Endothelial cell of umbilical vein (primary cell): ENCODE measurements around the gene ZNRF3. TPM values are rescaled to one million over a fixed set of nuclear protein-coding genes. Genes with fewer than 3 reads are reported as not detected.

ENCODE experiments used
- BruUV-seq: library from RNA; stranded (reverse); fragments of 400-500 nt; replicated peaks from 2 replicates; lab custom pipeline; 2021; lab: Mats Ljungman, UMichigan
- CTCF ChIA-PET: fragments of 300-600, 350-600 bp; sonication (Branson Sonifier 250); formaldehyde crosslinking; loops from one replicate; lab custom pipeline; 2021; ENCODE audit warnings: antibody characterized with exemption, inconsistent platforms; lab: Charles Lee
- POLR2A ChIA-PET: fragments of 300-600, 350-600 bp; sonication (Branson Sonifier 250); formaldehyde crosslinking; loops from one replicate; lab custom pipeline; 2021; ENCODE audit warnings: antibody characterized with exemption, inconsistent platforms; lab: Charles Lee
- DNase-seq: peaks from one replicate; pipeline ENCODE4 v3.0.0-alpha.2; 2011; ENCODE audit warnings: low read depth, low spot score
- FAIRE-seq: peaks from 2 replicates; lab custom pipeline; 2011; peaks lifted over from hg19 to GRCh38; lab: Jason Lieb, UNC
- H2AFZ ChIP-seq: 2 replicates; pipeline ENCODE4 v1.6.0; 2012; ENCODE audit warnings: low read depth, low read length, control low read depth, inconsistent platforms
- H3K27ac ChIP-seq: 2 replicates; pipeline ENCODE4 v1.5.1; 2011; ENCODE audit warnings: low read depth, mild to moderate bottlenecking, control low read depth, low read length, moderate library complexity; ENCODE audit not compliant: insufficient read depth
- H3K27me3 ChIP-seq, 2 experiments: 2 replicates each; pipeline versions ENCODE4 v1.6.0 to v1.6.1; 2011; ENCODE audit warnings: low read length in 2 of 2, mixed read lengths in 1 of 2; ENCODE audit not compliant: control insufficient read depth in 2 of 2, insufficient read depth in 2 of 2
- H3K36me3 ChIP-seq, 2 experiments: 2 replicates in 1 of 2; 3 replicates in 1 of 2; pipeline ENCODE4 v1.5.1; 2011; ENCODE audit warnings: low read length in 2 of 2, mild to moderate bottlenecking in 1 of 2, moderate library complexity in 1 of 2; ENCODE audit not compliant: control insufficient read depth in 2 of 2, insufficient read depth in 2 of 2; ENCODE audit errors: extremely low read depth in 1 of 2
- H3K4me1 ChIP-seq: 3 replicates; pipeline ENCODE4 v1.5.1; 2011; ENCODE audit warnings: mild to moderate bottlenecking, low read length; ENCODE audit not compliant: control insufficient read depth, insufficient read depth; ENCODE audit errors: extremely low read depth
- H3K4me2 ChIP-seq: 2 replicates; pipeline ENCODE4 v1.6.1; 2011; ENCODE audit warnings: low read length, control low read depth, mixed read lengths; ENCODE audit not compliant: insufficient read depth
- H3K4me3 ChIP-seq, 3 experiments: fragments of 200-600 bp in 1 of 3; sonication (generic), shearing (Covaris generic) in 1 of 3; replicated peaks in 1 of 3; 2 replicates each; pipeline ENCODE4 v1.5.1; 2011 to 2016; ENCODE audit warnings: control low read depth in 3 of 3, low read length in 3 of 3, mild to moderate bottlenecking in 2 of 3, inconsistent platforms in 1 of 3, low read depth in 1 of 3, moderate library complexity in 1 of 3; ENCODE audit not compliant: insufficient read depth in 1 of 3
- H3K79me2 ChIP-seq: 2 replicates; pipeline ENCODE4 v1.6.0; 2012; ENCODE audit warnings: low read length, inconsistent platforms; ENCODE audit not compliant: control insufficient read depth, insufficient read depth
- H3K9ac ChIP-seq: replicated peaks from 2 replicates; pipeline ENCODE3; 2011; ENCODE audit warnings: low read length, control low read depth; ENCODE audit not compliant: insufficient read depth; ENCODE audit errors: extremely low read depth
- H3K9me1 ChIP-seq: replicated peaks from 3 replicates; pipeline ENCODE4 v1.6.0; 2011; ENCODE audit warnings: mild to moderate bottlenecking, low read length; ENCODE audit not compliant: control insufficient read depth, insufficient read depth; ENCODE audit errors: extremely low read depth
- H3K9me3 ChIP-seq: replicated peaks from 2 replicates; pipeline ENCODE4 v1.5.1; 2012; ENCODE audit warnings: low read length, inconsistent platforms; ENCODE audit not compliant: control insufficient read depth, insufficient read depth
- H4K20me1 ChIP-seq: replicated peaks from 2 replicates; pipeline ENCODE3; 2011; ENCODE audit warnings: mild to moderate bottlenecking, low read length; ENCODE audit not compliant: control insufficient read depth, insufficient read depth; ENCODE audit errors: extremely low read depth
- EZH2 ChIP-seq: IDR thresholded peaks from 2 replicates; pipeline ENCODE4 v1.6.1; 2012; ENCODE audit warnings: borderline replicate concordance, low read depth, mild to moderate bottlenecking, moderate library complexity, low read length, inconsistent platforms; ENCODE audit not compliant: severe bottlenecking
- FOS ChIP-seq: IDR thresholded peaks from 2 replicates; pipeline ENCODE4 v1.6.1; 2011; ENCODE audit warnings: mild to moderate bottlenecking, low read length, moderate library complexity, borderline replicate concordance; ENCODE audit not compliant: insufficient read depth
- GATA2 ChIP-seq: IDR thresholded peaks from 2 replicates; pipeline ENCODE4 v1.7.0; 2011; ENCODE audit warnings: low read depth, mild to moderate bottlenecking, moderate library complexity, mixed read lengths, low read length; ENCODE audit not compliant: insufficient read length, insufficient read depth
- JUN ChIP-seq: IDR thresholded peaks from 2 replicates; pipeline ENCODE4 v1.6.1; 2011; ENCODE audit warnings: borderline replicate concordance, low read depth; ENCODE audit not compliant: insufficient read length, insufficient read depth
- MYC ChIP-seq: IDR thresholded peaks from one replicate; pipeline ENCODE4 v1.6.1; 2011; ENCODE audit warnings: mild to moderate bottlenecking, low read depth, low read length
- POLR2A ChIP-seq: IDR thresholded peaks from 2 replicates; pipeline ENCODE4 v1.6.1; 2012; ENCODE audit warnings: low read depth, mild to moderate bottlenecking, control low read depth, low read length
- POLR2AphosphoS5 ChIP-seq: IDR thresholded peaks from 2 replicates; pipeline ENCODE4 v1.6.1; 2012; ENCODE audit warnings: low read depth, mild to moderate bottlenecking, control low read depth, low read length, moderate library complexity; ENCODE audit not compliant: insufficient read depth
- dilution Hi-C: fragments of 300-500 bp; cut with MboI; formaldehyde crosslinking; loops from one replicate; pipeline ENCODE4 v1.15.0; 2019; ENCODE audit warnings: low sequenced_read_pairs; ENCODE audit not compliant: extremely low pct_ligation_motif_present
- intact Hi-C: fragments of 100-400 bp; cut with micrococcal nuclease; formaldehyde crosslinking; loops from one replicate; pipeline ENCODE4 v1.10.0; 2022
- polyA plus RNA-seq, 4 experiments: library from polyadenylated mRNA; depleted of rRNA in 3 of 4; stranded (reverse) in 3 of 4; unstranded in 1 of 4; fragments of >200 nt; gene quantifications; 2 replicates each; pipeline versions ENCODE4 v1.2.1 to v1.2.3, GENCODE V29; 2011 to 2012; ENCODE audit warnings: missing spikeins in 1 of 4
- total RNA-seq: library from RNA; stranded (reverse); gene quantifications from 2 replicates; pipeline ENCODE4 v1.2.3, GENCODE V29; 2021
- TF ChIP-seq, protein P1 (sequence below), 2 donors: IDR thresholded peaks; 1 replicate in 1 of 2; 2 replicates in 1 of 2; pipeline ENCODE4 v1.5.1; 2011; ENCODE audit warnings: low read length in 2 of 2, mild to moderate bottlenecking in 2 of 2, moderate library complexity in 2 of 2, control low read depth in 1 of 2, inconsistent platforms in 1 of 2, low read depth in 1 of 2; ENCODE audit not compliant: insufficient read depth in 1 of 2; ENCODE audit errors: extremely low read depth in 1 of 2
- TF ChIP-seq, protein P2 (sequence below): IDR thresholded peaks from 2 replicates; pipeline ENCODE4 v1.6.1; 2011; ENCODE audit not compliant: insufficient read depth, insufficient read length

The ZNRF3 gene
- total and polyA plus RNA-seq, 2 donors (not counting 3 experiments of a cell fraction or from before 2014, with no cell fraction given) = 2.7 to 5.2 TPM

DNA sequence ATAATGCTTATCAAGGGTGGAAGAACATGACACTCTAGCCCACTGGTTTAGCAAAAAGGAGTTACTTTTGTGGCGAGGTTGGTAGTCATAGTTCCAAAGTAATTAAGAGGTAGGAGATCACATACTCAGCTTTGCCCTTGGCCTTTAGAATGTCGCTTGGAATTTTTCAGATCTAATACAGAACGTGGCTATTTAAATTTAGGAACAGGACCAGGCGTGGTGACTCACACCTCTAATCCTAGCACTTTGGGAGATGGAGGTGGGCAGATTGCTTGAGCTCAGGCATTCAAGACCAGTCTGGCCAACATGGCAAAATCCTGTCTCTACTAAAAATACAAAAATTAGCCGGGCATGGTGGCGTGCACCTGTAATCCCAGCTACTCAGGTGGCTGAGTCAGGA lies 26.1 kb upstream of the ZNRF3 start:
- Histone ChIP-seq H3K79me2 (no peaks in the 10 kb centered on the region), H4K20me1 (no peaks in the 10 kb centered on the region), H3K4me2 (no peak overlapping the region), H2AFZ (no peak overlapping the region), H3K36me3 (no peaks in the 10 kb centered on the region), H3K9me3 (no peaks in the 10 kb centered on the region), H3K27me3 (no peaks in the 10 kb centered on the region), H3K4me3 (no peak overlapping the region), H3K27ac (no peak overlapping the region), H3K9ac (no peak overlapping the region), H3K9me1 (no peaks in the 10 kb centered on the region), H3K4me1 (no peaks in the 10 kb centered on the region)
- intact Hi-C loops = no loop called here
- ChIA-PET CTCF (interaction anchor here (1.9 to 7.7 kb wide), 3 partner anchors 183 to 297 kb away, joined by 5 to 256 read pairs (median 31); no protein-coding TSS in a partner anchor), POLR2A (no interaction called here)
- no TSS peak for BruUV-seq
- TF ChIP-seq MYC (no peak), POLR2AphosphoS5 (no peak), POLR2A (no peak), EZH2 (no peak), GATA2 (no peak), JUN (no peak), FOS (no peak)
- TF ChIP-seq, protein P1, sequence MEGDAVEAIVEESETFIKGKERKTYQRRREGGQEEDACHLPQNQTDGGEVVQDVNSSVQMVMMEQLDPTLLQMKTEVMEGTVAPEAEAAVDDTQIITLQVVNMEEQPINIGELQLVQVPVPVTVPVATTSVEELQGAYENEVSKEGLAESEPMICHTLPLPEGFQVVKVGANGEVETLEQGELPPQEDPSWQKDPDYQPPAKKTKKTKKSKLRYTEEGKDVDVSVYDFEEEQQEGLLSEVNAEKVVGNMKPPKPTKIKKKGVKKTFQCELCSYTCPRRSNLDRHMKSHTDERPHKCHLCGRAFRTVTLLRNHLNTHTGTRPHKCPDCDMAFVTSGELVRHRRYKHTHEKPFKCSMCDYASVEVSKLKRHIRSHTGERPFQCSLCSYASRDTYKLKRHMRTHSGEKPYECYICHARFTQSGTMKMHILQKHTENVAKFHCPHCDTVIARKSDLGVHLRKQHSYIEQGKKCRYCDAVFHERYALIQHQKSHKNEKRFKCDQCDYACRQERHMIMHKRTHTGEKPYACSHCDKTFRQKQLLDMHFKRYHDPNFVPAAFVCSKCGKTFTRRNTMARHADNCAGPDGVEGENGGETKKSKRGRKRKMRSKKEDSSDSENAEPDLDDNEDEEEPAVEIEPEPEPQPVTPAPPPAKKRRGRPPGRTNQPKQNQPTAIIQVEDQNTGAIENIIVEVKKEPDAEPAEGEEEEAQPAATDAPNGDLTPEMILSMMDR (IDR thresholded peaks at IDR 0.05; ENCODE audit: extremely low read depth in 1 of 2, insufficient read depth in 1 of 2, low read depth in 1 of 2, low read length in 2 of 2) = no peak
- TF ChIP-seq, protein P2, sequence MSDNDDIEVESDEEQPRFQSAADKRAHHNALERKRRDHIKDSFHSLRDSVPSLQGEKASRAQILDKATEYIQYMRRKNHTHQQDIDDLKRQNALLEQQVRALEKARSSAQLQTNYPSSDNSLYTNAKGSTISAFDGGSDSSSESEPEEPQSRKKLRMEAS = no peak
- no peak for FAIRE-seq
- DNase-seq = no peak
- dilution Hi-C loops = no loop called here
